Parathyroid adenoma (tissue), 2 donors: ENCODE results near the gene EPHA5.

Experiments used
- H2AFZ ChIP-seq: fragments of 300-600 bp; sonication (generic); one replicate; pipeline ENCODE4 v1.7.0; 2017; ENCODE audit warnings: antibody characterized with exemption, mild to moderate bottlenecking
- H3K27ac ChIP-seq: fragments of 300-600 bp; sonication (generic); one replicate; pipeline ENCODE4 v1.7.0; 2017
- H3K27me3 ChIP-seq: fragments of 300-600 bp; sonication (generic); one replicate; pipeline ENCODE4 v1.7.0; 2017; ENCODE audit warnings: low read length; ENCODE audit not compliant: control insufficient read depth, insufficient read depth
- H3K36me3 ChIP-seq: fragments of 300-600 bp; sonication (generic); one replicate; pipeline ENCODE4 v1.7.0; 2017; ENCODE audit warnings: low read length; ENCODE audit not compliant: control insufficient read depth, insufficient read depth
- H3K4me1 ChIP-seq: fragments of 300-600 bp; sonication (generic); one replicate; pipeline ENCODE4 v1.7.0; 2017; ENCODE audit warnings: control low read depth
- H3K4me2 ChIP-seq: fragments of 300-600 bp; sonication (generic); one replicate; pipeline ENCODE4 v1.7.0; 2017; ENCODE audit warnings: low read length
- H3K4me3 ChIP-seq: fragments of 300-600 bp; sonication (generic); one replicate; pipeline ENCODE4 v1.7.0; 2017; ENCODE audit warnings: low read depth, low read length
- H3K79me2 ChIP-seq: fragments of 300-600 bp; sonication (generic); one replicate; pipeline ENCODE4 v1.7.0; 2017; ENCODE audit warnings: control low read depth
- H3K9ac ChIP-seq: fragments of 300-600 bp; sonication (generic); one replicate; pipeline ENCODE4 v1.7.0; 2017; ENCODE audit warnings: mild to moderate bottlenecking
- H3K9me3 ChIP-seq: fragments of 300-600 bp; sonication (generic); one replicate; pipeline ENCODE4 v1.7.0; 2017; ENCODE audit warnings: low read length; ENCODE audit not compliant: control insufficient read depth
- TF ChIP-seq, protein P1 (sequence below): fragments of 300-600 bp; sonication (generic); IDR thresholded peaks from one replicate; pipeline ENCODE4 v1.7.0; 2017; ENCODE audit warnings: antibody characterized with exemption, mild to moderate bottlenecking
- donor health status: primary hyperparathyroidism.

EPHA5 gene

DNA sequence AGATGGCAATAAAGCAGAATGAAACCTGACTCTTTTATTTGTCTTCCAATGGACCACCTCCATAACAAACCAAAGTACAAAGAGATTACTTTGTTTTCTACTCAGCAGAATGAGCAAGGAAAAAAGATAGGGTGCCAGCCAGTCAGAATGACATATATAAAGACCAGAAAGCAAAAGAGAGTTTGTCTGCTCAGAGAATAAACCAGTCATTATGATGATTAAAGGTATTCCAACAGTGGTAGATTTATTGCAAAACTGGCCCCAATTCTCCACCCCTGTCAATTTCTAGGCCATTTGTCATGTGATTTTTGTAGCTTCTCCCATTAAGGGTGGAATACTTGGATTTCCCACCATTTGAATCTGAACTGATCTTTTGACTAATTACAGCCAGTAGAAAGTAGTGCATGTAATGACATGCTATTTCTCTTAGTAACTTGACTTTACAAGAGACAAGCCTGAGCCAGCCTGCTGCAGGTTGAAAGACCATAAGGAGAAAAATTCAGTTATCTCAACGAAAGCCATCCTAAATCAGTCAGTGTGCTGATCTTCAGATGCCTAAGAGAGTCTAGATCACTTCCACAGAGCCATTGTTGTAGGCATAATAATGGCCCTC lies 203.1 kb downstream of the EPHA5 start:
- Histone ChIP-seq H3K27me3 (no peaks in the 10 kb centered on the region), H3K27ac (no peak overlapping the region), H2AFZ (no peak overlapping the region), H3K79me2 (no peaks in the 10 kb centered on the region), H3K9ac (no peak overlapping the region), H3K4me2 (no peak overlapping the region), H3K9me3 (no peaks in the 10 kb centered on the region), H3K36me3 (no peaks in the 10 kb centered on the region), H3K4me1 (no peaks in the 10 kb centered on the region), H3K4me3 (no peak overlapping the region)
- TF ChIP-seq, protein P1, sequence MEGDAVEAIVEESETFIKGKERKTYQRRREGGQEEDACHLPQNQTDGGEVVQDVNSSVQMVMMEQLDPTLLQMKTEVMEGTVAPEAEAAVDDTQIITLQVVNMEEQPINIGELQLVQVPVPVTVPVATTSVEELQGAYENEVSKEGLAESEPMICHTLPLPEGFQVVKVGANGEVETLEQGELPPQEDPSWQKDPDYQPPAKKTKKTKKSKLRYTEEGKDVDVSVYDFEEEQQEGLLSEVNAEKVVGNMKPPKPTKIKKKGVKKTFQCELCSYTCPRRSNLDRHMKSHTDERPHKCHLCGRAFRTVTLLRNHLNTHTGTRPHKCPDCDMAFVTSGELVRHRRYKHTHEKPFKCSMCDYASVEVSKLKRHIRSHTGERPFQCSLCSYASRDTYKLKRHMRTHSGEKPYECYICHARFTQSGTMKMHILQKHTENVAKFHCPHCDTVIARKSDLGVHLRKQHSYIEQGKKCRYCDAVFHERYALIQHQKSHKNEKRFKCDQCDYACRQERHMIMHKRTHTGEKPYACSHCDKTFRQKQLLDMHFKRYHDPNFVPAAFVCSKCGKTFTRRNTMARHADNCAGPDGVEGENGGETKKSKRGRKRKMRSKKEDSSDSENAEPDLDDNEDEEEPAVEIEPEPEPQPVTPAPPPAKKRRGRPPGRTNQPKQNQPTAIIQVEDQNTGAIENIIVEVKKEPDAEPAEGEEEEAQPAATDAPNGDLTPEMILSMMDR: no peak

DNA sequence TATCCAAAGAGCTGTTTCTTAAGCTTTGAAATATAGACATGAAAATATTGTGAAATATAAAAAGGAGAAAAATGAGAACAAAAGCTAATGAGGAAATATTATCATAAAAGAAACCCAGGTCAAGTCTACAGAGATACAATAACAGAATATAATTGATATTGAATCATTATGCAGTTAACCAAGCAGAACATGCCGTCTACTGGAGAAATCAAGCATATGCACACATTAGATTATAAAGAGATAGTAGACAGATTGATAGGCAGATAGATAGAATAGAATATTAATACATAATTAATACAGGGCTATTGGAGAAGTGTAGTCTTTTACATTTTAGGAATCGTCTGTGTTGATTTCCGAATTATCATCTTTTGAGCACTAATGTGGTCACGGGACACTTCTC lies 208.5 kb downstream of the EPHA5 start:
- no peak overlapping the region for H2AFZ ChIP-seq
- no peak overlapping the region for H3K4me2 ChIP-seq
- no peak overlapping the region for H3K27ac ChIP-seq
- no peak overlapping the region for H3K9ac ChIP-seq
- TF ChIP-seq, protein P1: no peak
- H3K4me3 ChIP-seq: no peak overlapping the region
- H3K27me3 ChIP-seq: no peaks in the 10 kb centered on the region
- no peaks in the 10 kb centered on the region for H3K9me3 ChIP-seq
- H3K36me3 ChIP-seq: no peaks in the 10 kb centered on the region
- H3K4me1 ChIP-seq: no peaks in the 10 kb centered on the region
- no peaks in the 10 kb centered on the region for H3K79me2 ChIP-seq

DNA sequence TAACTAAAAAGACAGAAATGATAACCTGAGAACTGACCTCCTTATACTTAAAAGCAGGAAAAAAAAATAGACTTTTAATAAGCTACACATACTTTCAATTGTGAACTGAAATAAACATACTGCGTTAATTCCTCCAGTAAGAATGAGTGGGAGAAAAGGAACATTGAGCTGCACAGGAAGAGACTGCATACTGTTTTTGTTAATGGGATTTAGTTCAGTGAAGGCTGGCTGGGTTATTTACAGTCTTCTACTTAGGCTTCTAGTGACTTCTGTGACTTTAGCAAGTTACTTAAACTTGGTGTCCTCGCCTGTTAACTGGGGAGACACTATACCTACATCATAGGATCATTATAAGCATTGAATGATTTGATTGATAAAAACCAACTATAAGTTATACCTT lies 213.3 kb downstream of the EPHA5 start:
- TF ChIP-seq, protein P1: no peak
- no peaks in the 10 kb centered on the region for H3K79me2 ChIP-seq
- no peak overlapping the region for H3K9ac ChIP-seq
- no peaks in the 10 kb centered on the region for H3K27me3 ChIP-seq
- no peak overlapping the region for H2AFZ ChIP-seq
- no peaks in the 10 kb centered on the region for H3K36me3 ChIP-seq
- no peaks in the 10 kb centered on the region for H3K4me1 ChIP-seq
- no peak overlapping the region for H3K27ac ChIP-seq
- no peak overlapping the region for H3K4me3 ChIP-seq
- no peaks in the 10 kb centered on the region for H3K9me3 ChIP-seq
- no peak overlapping the region for H3K4me2 ChIP-seq

DNA sequence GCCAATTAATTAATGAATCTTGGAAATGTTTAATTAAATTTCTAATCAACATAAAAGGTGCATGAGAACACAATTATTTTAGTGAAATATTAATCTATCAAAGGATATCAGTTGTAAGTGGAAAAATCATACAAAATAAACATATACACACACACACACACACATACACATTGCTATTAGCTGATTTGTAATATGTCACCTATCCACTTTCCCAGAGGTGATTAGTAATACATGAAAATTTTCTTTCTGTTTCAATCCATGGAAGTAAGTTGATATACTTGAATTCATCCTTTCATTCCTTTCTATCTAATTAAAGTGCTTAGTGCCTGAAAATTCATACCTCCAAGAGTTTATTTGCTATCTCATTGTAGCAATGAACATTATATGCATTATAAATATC lies 213.7 kb downstream of the EPHA5 start:
- no peak overlapping the region for H3K4me3 ChIP-seq
- no peak overlapping the region for H3K4me2 ChIP-seq
- H3K4me1 ChIP-seq: no peaks in the 10 kb centered on the region
- no peaks in the 10 kb centered on the region for H3K27me3 ChIP-seq
- TF ChIP-seq, protein P1: no peak
- H3K79me2 ChIP-seq: no peaks in the 10 kb centered on the region
- no peak overlapping the region for H3K9ac ChIP-seq
- H2AFZ ChIP-seq: no peak overlapping the region
- H3K9me3 ChIP-seq: no peaks in the 10 kb centered on the region
- no peaks in the 10 kb centered on the region for H3K36me3 ChIP-seq
- no peak overlapping the region for H3K27ac ChIP-seq

DNA sequence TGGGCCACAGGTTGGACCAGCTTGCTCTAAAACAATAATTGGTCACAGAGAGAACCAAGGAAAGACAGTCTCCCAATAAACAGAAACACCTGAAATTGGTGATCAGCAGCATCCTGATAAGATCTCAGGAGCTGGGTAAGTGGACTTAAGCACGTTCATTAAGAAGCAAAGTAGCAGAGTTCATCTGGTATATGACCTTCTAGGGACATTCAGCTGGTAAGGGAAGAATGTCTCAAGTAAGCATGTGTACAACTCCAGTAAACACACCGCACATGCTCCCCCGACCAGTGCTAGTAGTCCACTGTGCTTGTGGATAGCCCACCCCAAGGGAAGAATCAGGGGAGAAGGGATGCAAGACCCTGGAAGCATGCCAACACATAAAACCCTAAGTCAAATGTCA lies 216.9 kb downstream of the EPHA5 start:
- Histone ChIP-seq H3K4me1 (no peaks in the 10 kb centered on the region), H3K4me3 (no peak overlapping the region), H3K27me3 (no peaks in the 10 kb centered on the region), H3K9me3 (no peaks in the 10 kb centered on the region), H3K27ac (no peak overlapping the region), H3K36me3 (no peaks in the 10 kb centered on the region), H3K4me2 (no peak overlapping the region), H3K9ac (no peak overlapping the region), H3K79me2 (no peaks in the 10 kb centered on the region), H2AFZ (no peak overlapping the region)
- TF ChIP-seq, protein P1: no peak
